ENCODE measurements around the gene PRKAG2. TPM values are rescaled to one million over a fixed set of nuclear protein-coding genes. Genes with fewer than 3 reads are reported as not detected.

Gene PRKAG2
- total and polyA plus RNA-seq, 12 donors, result 3.8 to 17.3 (median 10.9) TPM

DNA sequence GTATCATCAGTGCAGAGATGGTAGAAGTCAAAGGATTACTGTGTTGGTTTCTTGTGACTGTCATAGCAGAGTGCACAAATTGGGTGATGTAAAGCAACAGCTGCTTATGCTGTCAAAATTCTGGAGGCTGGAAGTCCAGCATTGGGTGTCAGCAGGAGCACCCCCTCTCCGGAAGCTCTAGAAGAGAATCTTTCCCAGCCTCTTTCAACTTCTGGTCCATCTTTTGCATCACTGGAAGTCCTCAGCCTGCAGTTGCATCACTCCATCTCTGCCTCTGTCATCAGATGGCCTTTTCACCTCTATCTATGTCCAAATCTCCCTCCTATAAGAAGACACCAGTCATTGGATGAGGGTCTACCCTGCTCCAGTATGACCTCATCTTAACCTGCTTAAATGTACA lies 43.6 kb upstream of the PRKAG2 start:
- no peaks in the 10 kb centered on the region for H3K36me3 ChIP-seq (replicated peaks in 1 of 2)
- TF ChIP-seq CTCF (IDR thresholded peaks at IDR 0.05), result no peak
- H3K9me3 ChIP-seq (replicated peaks in 1 of 3), result no peaks in the 10 kb centered on the region
- peaks cover 4 to 15% of the 10 kb centered on the region in 2 donors for H3K4me1 ChIP-seq (replicated peaks in 1 of 2)
- no peaks in the 10 kb centered on the region for H3K27me3 ChIP-seq
- no peak overlapping the region for H3K4me3 ChIP-seq
- intact Hi-C loops (cut with DNase I), result no loop called here
- DNase-seq, result no peak
- no peak overlapping the region for H3K27ac ChIP-seq
- 82 to 100% (median 91%) methylated on average over 1 of the region's 1 CpG for WGBS, 4 donors

GRCh38 chr7:151919595-151919994 lies 42.7 kb upstream of the PRKAG2 start:
- TF ChIP-seq CTCF (IDR thresholded peaks at IDR 0.05), result no peak
- no peak for TF ChIP-seq POLR2A (IDR thresholded peaks at IDR 0.05)
- no peaks in the 10 kb centered on the region for H3K9me3 ChIP-seq (replicated peaks in 1 of 3)
- peak in 1 of 7 donors; percentile 28 for DNase-seq
- H3K27me3 ChIP-seq, result no peaks in the 10 kb centered on the region
- H3K27ac ChIP-seq, result no peak overlapping the region
- intact Hi-C loops (cut with DNase I), result no loop called here
- no peaks in the 10 kb centered on the region for H3K36me3 ChIP-seq (replicated peaks in 1 of 2)
- 69 to 90% (median 81%) methylated on average over 2 to 8 of the region's 8 CpGs for WGBS, 4 donors
- no peak overlapping the region for H3K4me3 ChIP-seq
- peaks cover 4 to 15% of the 10 kb centered on the region in 2 donors for H3K4me1 ChIP-seq (replicated peaks in 1 of 2)

- no peaks in the 10 kb centered on the region for H3K27me3 ChIP-seq
- H3K27ac ChIP-seq, result peak overlapping the region in 1 of 5 donors; percentile 80
- 80 to 92% (median 84%) methylated on average over 5 of the region's 5 CpGs for WGBS, 4 donors
- H3K4me3 ChIP-seq, result no peak overlapping the region
- TF ChIP-seq POLR2A (IDR thresholded peaks at IDR 0.05) (no peak), CTCF (IDR thresholded peaks at IDR 0.05) (no peak)
- no peaks in the 10 kb centered on the region for H3K36me3 ChIP-seq (replicated peaks in 1 of 2)
- H3K9me3 ChIP-seq (replicated peaks in 1 of 3), result no peaks in the 10 kb centered on the region
- H3K4me1 ChIP-seq (replicated peaks in 1 of 2), result peaks cover 4 to 7% of the 10 kb centered on the region in 2 donors
- peak in 1 of 7 donors; percentile 23 for DNase-seq
- intact Hi-C loops (cut with DNase I), result no loop called here
Observed at GRCh38 chr7:151918510-151918843, 41.6 kb upstream of the PRKAG2 start.

- TF ChIP-seq CTCF (IDR thresholded peaks at IDR 0.05), result no peak
- TF ChIP-seq POLR2A (IDR thresholded peaks at IDR 0.05), result no peak
- intact Hi-C loops (cut with DNase I), result no loop called here
- peak in 2 of 7 donors; percentile 33 to 36 for DNase-seq
- Histone ChIP-seq H3K27ac (peak overlapping the region in 1 of 5 donors; percentile 80), H3K27me3 (no peaks in the 10 kb centered on the region), H3K36me3 (replicated peaks in 1 of 2) (no peaks in the 10 kb centered on the region), H3K9me3 (replicated peaks in 1 of 3) (no peaks in the 10 kb centered on the region), H3K4me3 (no peak overlapping the region), H3K4me1 (replicated peaks in 1 of 2) (peaks cover 4 to 7% of the 10 kb centered on the region in 2 donors)
- 42 to 50% (median 46%) methylated on average over 10 of the region's 10 CpGs for WGBS, 4 donors
Observed at GRCh38 chr7:151917791-151918509, 41.0 kb upstream of the PRKAG2 start.
